Measurements from ENCODE around the gene CENPE.

Gene CENPE

GRCh38 chr4:103074744-103075434 lies 123.3 kb downstream of the CENPE start:
- no peak for DNase-seq

- no peak for DNase-seq
These were observed 124.2 kb downstream of the CENPE start for GRCh38 chr4:103073792-103074438.

GRCh38 chr4:103067841-103068547 lies 130.1 kb downstream of the CENPE start:
- no peak for DNase-seq

GRCh38 chr4:103060453-103061148 lies 137.5 kb downstream of the CENPE start:
- DNase-seq: no peak

Measured in GOT3 (cell line).